WERI-Rb-1 (cell line): ENCODE data around the gene RIMBP2.

Source experiments
- DNase-seq: peaks from one replicate; pipeline ENCODE4 v3.0.0-alpha.2; 2020
- H3K27ac ChIP-seq: fragments of 250-450 bp; sonication (Bioruptor Pico); 2 replicates; pipeline ENCODE4 v1.5.1; 2020; ENCODE audit warnings: mild to moderate bottlenecking, moderate library complexity
- H3K27me3 ChIP-seq: fragments of 250-450 bp; sonication (Bioruptor Pico); 2 replicates; pipeline ENCODE4 v1.5.1; 2021; ENCODE audit warnings: mild to moderate bottlenecking, low read depth, moderate library complexity; ENCODE audit not compliant: insufficient read depth, severe bottlenecking
- H3K36me3 ChIP-seq: fragments of 250-450 bp; sonication (Bioruptor Pico); 2 replicates; pipeline ENCODE4 v1.5.1; 2020; ENCODE audit warnings: mild to moderate bottlenecking, moderate library complexity
- H3K4me3 ChIP-seq: 2 replicates; pipeline ENCODE4 v1.5.1; 2011; ENCODE audit warnings: low read depth, mild to moderate bottlenecking, control low read depth, low read length
- H3K9me3 ChIP-seq: fragments of 250-450 bp; sonication (Bioruptor Pico); 2 replicates; pipeline ENCODE4 v1.5.1; 2021; ENCODE audit warnings: mild to moderate bottlenecking, moderate library complexity; ENCODE audit not compliant: severe bottlenecking
- TF ChIP-seq, protein P1 (sequence below): IDR thresholded peaks from 2 replicates; pipeline ENCODE4 v1.5.1; 2011; ENCODE audit warnings: low read depth, mild to moderate bottlenecking, control low read depth, inconsistent platforms, low read length

Gene RIMBP2

DNA sequence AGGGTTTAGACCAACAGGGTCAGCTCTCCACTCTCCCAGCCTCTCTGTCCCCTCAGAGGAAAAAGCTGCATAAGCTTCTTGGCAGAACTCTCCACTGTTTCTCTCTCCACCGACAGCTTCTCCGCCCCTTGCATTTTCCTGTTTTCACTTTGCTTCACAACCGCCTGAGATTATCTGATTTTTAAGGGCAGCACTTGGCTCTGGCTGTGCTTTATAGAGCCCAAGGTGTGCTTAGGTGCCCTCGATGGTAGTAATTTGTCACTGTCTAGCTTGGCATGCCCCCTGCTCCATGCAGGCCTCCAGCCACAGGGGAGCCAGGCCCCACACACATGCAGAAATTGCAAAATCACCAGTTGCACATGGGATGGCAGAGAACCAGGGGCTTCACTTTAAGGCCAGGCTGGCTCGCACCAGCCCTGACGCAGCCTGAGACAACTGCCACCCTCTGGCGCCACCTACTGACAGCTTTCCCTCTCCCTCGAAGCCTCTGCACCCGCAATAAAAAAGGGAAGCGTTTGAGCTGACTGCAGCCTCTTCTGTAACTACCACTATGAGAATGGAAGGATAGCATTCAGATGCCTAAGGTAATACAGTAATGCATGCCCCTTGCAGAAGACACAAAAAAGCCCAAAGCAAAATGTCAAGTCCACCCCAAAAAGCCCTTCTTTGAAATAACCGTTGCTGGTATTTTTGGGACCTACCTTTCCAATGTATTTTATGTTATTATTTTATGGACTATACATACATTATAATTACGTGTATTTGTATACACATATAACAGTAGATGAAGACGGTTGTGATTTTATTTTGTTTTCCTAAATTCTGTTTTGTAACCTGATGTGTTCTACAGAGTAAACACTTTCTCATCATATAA lies 32.0 kb upstream of the RIMBP2 start:
- Histone ChIP-seq H3K27ac (no peak overlapping the region), H3K9me3 (peaks cover 4% of the 10 kb centered on the region), H3K4me3 (no peak overlapping the region), H3K36me3 (no peaks in the 10 kb centered on the region), H3K27me3 (no peaks in the 10 kb centered on the region)
- TF ChIP-seq, protein P1, sequence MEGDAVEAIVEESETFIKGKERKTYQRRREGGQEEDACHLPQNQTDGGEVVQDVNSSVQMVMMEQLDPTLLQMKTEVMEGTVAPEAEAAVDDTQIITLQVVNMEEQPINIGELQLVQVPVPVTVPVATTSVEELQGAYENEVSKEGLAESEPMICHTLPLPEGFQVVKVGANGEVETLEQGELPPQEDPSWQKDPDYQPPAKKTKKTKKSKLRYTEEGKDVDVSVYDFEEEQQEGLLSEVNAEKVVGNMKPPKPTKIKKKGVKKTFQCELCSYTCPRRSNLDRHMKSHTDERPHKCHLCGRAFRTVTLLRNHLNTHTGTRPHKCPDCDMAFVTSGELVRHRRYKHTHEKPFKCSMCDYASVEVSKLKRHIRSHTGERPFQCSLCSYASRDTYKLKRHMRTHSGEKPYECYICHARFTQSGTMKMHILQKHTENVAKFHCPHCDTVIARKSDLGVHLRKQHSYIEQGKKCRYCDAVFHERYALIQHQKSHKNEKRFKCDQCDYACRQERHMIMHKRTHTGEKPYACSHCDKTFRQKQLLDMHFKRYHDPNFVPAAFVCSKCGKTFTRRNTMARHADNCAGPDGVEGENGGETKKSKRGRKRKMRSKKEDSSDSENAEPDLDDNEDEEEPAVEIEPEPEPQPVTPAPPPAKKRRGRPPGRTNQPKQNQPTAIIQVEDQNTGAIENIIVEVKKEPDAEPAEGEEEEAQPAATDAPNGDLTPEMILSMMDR, result peak; percentile 89
- peak; percentile 82 for DNase-seq

DNA sequence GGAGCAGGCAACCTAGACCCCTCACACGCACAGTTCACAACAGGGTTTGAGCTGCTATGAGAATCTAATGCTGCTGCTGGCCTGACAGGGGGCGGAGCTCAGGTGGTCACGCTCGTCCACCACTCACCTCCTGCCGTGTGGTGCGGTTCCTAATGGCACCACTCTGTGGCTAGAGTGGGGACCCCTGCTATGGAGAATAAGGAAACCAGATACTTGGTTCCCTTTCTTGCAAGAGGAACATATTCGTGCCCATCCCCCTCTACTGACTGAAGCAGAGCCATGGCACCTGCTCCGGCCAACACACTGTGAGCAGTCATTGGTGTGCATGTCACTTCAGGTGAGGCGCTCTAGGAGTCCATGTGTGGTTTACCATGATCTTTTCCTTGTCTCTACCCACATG lies 30.4 kb upstream of the RIMBP2 start:
- TF ChIP-seq, protein P1, result no peak
- H3K4me3 ChIP-seq, result no peak overlapping the region
- DNase-seq, result no peak
- H3K27ac ChIP-seq, result no peak overlapping the region
- H3K36me3 ChIP-seq, result no peaks in the 10 kb centered on the region
- peaks cover 4% of the 10 kb centered on the region for H3K9me3 ChIP-seq
- no peaks in the 10 kb centered on the region for H3K27me3 ChIP-seq

DNA sequence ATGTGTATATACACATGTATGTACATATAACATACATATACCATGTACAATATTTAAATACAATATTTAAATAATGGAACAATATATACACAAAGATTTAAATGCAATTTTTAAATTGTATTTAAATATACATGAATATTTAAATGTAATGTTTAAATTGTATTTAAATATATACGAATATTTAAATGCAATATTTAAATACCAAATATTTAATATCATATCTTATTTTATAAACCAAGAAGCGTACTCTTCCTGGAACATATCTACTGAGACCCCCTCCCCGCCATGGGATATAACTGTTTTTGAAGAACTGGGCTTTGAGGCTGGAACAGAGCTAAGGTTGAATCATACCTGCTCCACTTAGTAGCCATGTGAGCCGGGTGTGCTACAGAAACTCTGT lies 29.8 kb upstream of the RIMBP2 start:
- Histone ChIP-seq H3K9me3 (peaks cover 4% of the 10 kb centered on the region), H3K4me3 (no peak overlapping the region), H3K27me3 (no peaks in the 10 kb centered on the region), H3K27ac (no peak overlapping the region), H3K36me3 (no peaks in the 10 kb centered on the region)
- TF ChIP-seq, protein P1, result no peak
- DNase-seq, result no peak

DNA sequence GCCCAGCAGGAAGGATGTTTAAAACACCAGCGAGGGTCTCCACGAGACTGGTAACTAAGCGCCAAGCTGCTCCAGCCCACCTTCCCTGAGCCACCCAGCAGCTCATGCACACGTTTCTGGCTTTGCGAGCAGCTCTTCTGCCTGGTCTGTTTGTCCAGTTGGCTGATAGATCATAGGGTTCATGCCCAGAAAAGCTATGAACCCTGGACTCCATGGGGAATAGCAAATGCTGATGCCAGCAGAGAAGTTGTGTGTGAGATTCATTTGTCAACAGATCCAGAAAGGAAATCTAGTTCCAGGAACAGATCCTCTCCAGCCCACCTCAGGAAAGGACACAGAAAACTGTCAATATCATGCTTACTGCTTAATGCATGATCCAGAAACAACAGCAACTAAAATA lies 28.2 kb upstream of the RIMBP2 start:
- Histone ChIP-seq H3K4me3 (no peak overlapping the region), H3K27me3 (no peaks in the 10 kb centered on the region), H3K36me3 (no peaks in the 10 kb centered on the region), H3K9me3 (peaks cover 4% of the 10 kb centered on the region), H3K27ac (no peak overlapping the region)
- TF ChIP-seq, protein P1, result no peak
- DNase-seq, result no peak

DNA sequence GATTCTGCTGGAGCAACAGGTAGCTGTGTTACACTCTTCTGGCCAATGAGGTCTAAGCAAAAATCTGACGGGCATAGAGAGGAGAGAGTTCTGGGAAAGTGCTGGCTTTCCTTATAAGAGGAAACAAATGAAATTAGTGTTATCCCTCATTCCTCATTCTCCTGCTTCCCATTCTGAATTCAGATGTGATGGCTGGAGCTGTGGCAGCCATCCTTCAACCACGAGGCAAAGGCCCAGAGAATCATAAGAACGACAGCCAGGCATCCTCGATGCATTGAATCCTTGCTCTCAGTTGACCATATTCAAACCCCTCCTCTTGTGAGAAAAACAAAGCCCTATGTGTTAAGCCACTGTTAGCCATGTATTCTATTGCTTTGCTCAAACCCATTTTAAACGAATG lies 27.5 kb upstream of the RIMBP2 start:
- peaks cover 5% of the 10 kb centered on the region for H3K9me3 ChIP-seq
- no peaks in the 10 kb centered on the region for H3K27me3 ChIP-seq
- no peaks in the 10 kb centered on the region for H3K36me3 ChIP-seq
- H3K4me3 ChIP-seq, result no peak overlapping the region
- TF ChIP-seq, protein P1, result no peak
- H3K27ac ChIP-seq, result no peak overlapping the region
- no peak for DNase-seq
